Transverse colon (tissue), 4 donors: ENCODE measurements around the gene PNKD.

Experiments
- EP300 ChIP-seq: sonication (generic); formaldehyde crosslinking; IDR thresholded peaks from one replicate; pipeline ENCODE4 v1.6.1; 2017; ENCODE audit warnings: antibody characterized with exemption, low read depth
- POLR2A ChIP-seq: fragments of 450-650 bp; IDR thresholded peaks from one replicate; pipeline ENCODE4 v1.6.1; 2016; ENCODE audit warnings: antibody characterized with exemption, mild to moderate bottlenecking, moderate library complexity
- POLR2AphosphoS5 ChIP-seq, 3 donors: sonication (generic); formaldehyde crosslinking; IDR thresholded peaks; one replicate each; pipeline ENCODE4 v1.6.1; 2016; ENCODE audit warnings: antibody characterized with exemption in 3 of 3
- TF ChIP-seq, protein P1 (sequence below), 5 experiments: fragments of 200-600 bp in 3 of 5; fragments of 450-650 bp in 2 of 5; sonication (generic) in 3 of 5; IDR thresholded peaks; 1 replicate in 2 of 5; 2 replicates in 3 of 5; pipeline ENCODE4 v1.5.1; 2016 to 2017; ENCODE audit warnings: antibody characterized with exemption in 5 of 5, inconsistent platforms in 3 of 5, mild to moderate bottlenecking in 2 of 5, moderate library complexity in 1 of 5

- TF ChIP-seq, protein P1, sequence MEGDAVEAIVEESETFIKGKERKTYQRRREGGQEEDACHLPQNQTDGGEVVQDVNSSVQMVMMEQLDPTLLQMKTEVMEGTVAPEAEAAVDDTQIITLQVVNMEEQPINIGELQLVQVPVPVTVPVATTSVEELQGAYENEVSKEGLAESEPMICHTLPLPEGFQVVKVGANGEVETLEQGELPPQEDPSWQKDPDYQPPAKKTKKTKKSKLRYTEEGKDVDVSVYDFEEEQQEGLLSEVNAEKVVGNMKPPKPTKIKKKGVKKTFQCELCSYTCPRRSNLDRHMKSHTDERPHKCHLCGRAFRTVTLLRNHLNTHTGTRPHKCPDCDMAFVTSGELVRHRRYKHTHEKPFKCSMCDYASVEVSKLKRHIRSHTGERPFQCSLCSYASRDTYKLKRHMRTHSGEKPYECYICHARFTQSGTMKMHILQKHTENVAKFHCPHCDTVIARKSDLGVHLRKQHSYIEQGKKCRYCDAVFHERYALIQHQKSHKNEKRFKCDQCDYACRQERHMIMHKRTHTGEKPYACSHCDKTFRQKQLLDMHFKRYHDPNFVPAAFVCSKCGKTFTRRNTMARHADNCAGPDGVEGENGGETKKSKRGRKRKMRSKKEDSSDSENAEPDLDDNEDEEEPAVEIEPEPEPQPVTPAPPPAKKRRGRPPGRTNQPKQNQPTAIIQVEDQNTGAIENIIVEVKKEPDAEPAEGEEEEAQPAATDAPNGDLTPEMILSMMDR (IDR thresholded peaks at IDR 0.05): no peak
- no peak for TF ChIP-seq POLR2AphosphoS5 (IDR thresholded peaks at IDR 0.05)
- no peak for TF ChIP-seq EP300
- TF ChIP-seq POLR2A: no peak
Measured at GRCh38 chr2:218395090-218395444, 124.7 kb downstream of the PNKD start.
